HG02884 (cell line): ENCODE measurements around the gene ATG7.

Experiments used
- ATAC-seq: cut with Tn5 transposase; IDR thresholded peaks from one replicate; pipeline ENCODE4 v1.9.1; 2021; ENCODE audit warnings: mild to moderate bottlenecking, moderate library complexity; ENCODE audit not compliant: unreplicated experiment

Gene ATG7

GRCh38 chr3:11350374-11350773 lies 78.2 kb downstream of the ATG7 start:
- no peak for ATAC-seq

- ATAC-seq: no peak
Measured at GRCh38 chr3:11351451-11351850, 79.3 kb downstream of the ATG7 start.

GRCh38 chr3:11356269-11356668 lies 84.1 kb downstream of the ATG7 start:
- ATAC-seq: no peak

- ATAC-seq: no peak
Measured at GRCh38 chr3:11362600-11362999, 90.4 kb downstream of the ATG7 start.

GRCh38 chr3:11363715-11364114 lies 91.5 kb downstream of the ATG7 start:
- no peak for ATAC-seq

GRCh38 chr3:11364181-11364580 lies 92.0 kb downstream of the ATG7 start:
- ATAC-seq: no peak

- no peak for ATAC-seq
Measured at GRCh38 chr3:11367143-11367693, 95.0 kb downstream of the ATG7 start.

- no peak for ATAC-seq
Measured at GRCh38 chr3:11370191-11370590, 98.0 kb downstream of the ATG7 start.

GRCh38 chr3:11370966-11371365 lies 98.8 kb downstream of the ATG7 start:
- no peak for ATAC-seq

GRCh38 chr3:11371747-11372146 lies 99.5 kb downstream of the ATG7 start:
- no peak for ATAC-seq

- ATAC-seq: no peak
Measured at GRCh38 chr3:11373235-11373634, 101.0 kb downstream of the ATG7 start.

- no peak for ATAC-seq
Measured at GRCh38 chr3:11373654-11374053, 101.5 kb downstream of the ATG7 start.

GRCh38 chr3:11375333-11376088 lies 103.3 kb downstream of the ATG7 start:
- no peak for ATAC-seq

GRCh38 chr3:11377719-11378118 lies 105.5 kb downstream of the ATG7 start:
- ATAC-seq: no peak

- no peak for ATAC-seq
Measured at GRCh38 chr3:11379238-11379823, 107.1 kb downstream of the ATG7 start.

- ATAC-seq: no peak
Measured at GRCh38 chr3:11379824-11380701, 107.9 kb downstream of the ATG7 start.

GRCh38 chr3:11381141-11381540 lies 108.9 kb downstream of the ATG7 start:
- no peak for ATAC-seq

- ATAC-seq: no peak
Measured at GRCh38 chr3:11381563-11381962, 109.4 kb downstream of the ATG7 start.

- no peak for ATAC-seq
Measured at GRCh38 chr3:11382146-11382745, 110.0 kb downstream of the ATG7 start.

- ATAC-seq: no peak
Measured at GRCh38 chr3:11384074-11384473, 111.9 kb downstream of the ATG7 start.

- ATAC-seq: no peak
Measured at GRCh38 chr3:11385326-11385725, 113.1 kb downstream of the ATG7 start.
